Endometrial microvascular endothelial cells (primary cell): Measurements from ENCODE around the gene TFDP3. TPM values are rescaled to one million over a fixed set of nuclear protein-coding genes. Genes with fewer than 3 reads are reported as not detected.

Experiments used
- in situ Hi-C: cut with HindIII; loops from 2 replicates; pipeline ENCODE4 v1.10.0; 2017; ENCODE audit warnings: low sequenced_read_pairs, low pct_unique_long_range_greater_than_20kb; ENCODE audit errors: inconsistent ontology term
- total RNA-seq: library from RNA; depleted of rRNA; stranded (reverse); fragments of >200 nt; gene quantifications from one replicate; pipeline ENCODE4 v1.2.3, GENCODE V29; 2015; ENCODE audit errors: inconsistent ontology term

The TFDP3 gene
- total RNA-seq, 1 donor from 2014 or later, result not detected

DNA sequence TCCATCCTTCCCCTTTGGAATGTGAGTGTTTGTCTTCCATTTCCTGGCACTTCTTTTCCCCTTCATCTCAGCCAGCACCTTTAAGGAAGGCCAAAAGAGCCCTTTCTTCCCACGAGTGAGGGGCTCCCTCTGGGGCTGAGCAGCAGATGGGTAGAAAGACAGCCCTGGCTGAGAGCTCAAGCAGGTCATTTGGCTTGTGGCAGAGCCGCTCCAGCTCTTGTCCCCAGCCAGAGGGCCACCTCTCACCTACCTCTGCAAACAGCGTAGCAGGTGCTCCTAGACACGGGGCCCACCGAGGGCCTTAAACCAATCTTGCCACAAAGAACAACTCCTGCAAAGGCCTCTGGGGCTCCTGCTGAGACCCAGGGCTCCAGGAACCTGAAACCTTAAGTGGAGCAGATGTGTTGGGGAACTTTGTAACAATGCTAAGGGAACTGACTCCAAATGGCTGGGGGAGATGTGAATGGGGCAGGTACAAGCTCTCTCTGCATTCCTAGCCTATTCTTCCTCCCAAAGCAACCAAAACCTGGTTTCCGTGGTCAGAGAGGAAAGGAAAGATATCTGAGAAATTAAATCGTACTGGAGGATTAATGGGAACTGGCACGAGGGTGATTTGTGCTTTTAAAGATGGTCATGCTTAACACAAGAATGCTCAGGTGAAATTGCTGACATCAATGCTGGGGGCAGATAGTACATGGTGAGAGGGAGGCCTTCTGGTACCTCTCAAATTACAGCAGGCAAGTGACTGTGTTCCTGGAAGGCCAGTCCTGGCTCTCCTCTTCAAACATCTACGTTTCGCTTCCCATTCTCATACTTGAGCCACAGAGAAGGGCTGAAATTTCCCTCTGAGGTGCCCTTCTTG is 27.0 kb downstream of the TFDP3 start:
- in situ Hi-C loops, result no loop called here

DNA sequence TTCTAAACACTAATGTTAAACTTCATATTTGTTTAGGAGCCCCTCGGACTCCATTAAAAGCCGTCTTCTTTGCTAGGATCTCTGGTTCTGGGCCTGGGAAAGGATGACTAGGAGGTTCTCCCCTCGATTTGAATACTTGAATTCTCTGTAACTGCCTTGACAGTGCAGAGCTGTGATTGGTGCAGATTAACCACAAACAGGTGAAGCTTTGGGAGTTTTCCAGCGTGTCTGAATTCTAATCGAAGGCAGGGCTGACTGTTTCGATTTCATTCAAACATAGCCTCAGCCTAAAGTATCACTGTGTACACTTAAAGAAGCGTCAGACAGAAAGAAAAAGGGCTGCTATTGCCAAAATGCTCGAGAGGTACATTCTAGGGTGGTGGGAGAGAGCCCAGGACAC is 29.0 kb downstream of the TFDP3 start:
- in situ Hi-C loops, result no loop called here

DNA sequence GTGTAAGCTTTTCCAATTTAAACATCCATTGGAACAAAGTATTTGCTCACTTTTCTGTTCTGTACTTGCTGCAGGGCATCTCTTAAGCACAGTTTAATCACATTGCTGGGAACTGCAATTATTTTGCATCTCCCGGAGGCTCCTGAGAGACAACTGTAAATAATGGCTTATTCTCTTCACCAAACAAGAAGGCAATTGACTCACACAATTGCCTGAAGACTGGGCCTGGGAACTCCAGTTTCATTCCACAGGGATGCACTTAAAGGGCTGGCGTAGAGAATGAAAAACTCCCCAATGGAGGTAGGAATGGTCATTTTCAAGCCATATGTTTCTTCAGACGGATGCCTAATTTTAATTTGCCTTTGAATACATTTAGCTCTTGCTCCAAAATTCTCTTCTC is 29.5 kb downstream of the TFDP3 start:
- in situ Hi-C loops, result no loop called here

DNA sequence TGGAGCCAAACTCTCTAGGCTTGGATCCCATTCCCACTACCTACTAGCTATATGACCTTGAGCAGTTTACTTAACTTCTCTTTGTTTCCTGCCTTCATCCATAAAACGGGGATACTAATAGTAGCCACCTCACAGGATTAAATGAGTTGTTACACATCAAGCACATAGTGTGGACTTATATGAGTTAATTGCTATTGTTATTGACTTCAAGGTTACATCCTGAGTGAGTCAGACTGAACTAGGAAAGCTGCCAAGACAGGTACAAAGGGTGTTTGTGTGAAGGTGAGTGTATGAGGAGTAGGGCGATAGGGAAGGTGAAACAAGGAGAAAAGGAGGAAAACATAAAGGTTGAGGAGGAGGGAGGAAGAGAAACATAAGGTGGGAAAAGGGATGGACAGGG is 32.2 kb downstream of the TFDP3 start:
- in situ Hi-C loops, result no loop called here

DNA sequence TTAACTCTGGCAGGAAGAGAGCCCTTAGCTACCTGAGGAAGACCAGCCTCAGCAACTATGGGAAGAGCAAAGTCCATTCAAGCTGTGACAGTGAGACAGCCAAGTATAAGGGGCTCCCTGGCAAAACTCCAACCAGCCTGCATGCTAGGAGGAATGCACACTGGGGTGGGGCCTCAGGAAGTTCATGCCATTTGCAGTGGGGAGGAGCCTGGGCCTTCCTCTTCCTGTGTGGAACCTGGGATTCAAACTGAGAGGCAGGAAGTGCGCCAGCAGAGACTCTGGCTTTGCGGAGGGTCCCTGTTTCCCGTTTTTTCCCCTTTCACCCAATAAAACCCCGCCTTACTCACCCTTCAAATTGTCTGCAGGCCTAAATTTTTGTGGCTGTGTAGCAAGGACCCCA is 33.0 kb downstream of the TFDP3 start:
- in situ Hi-C loops, result no loop called here

DNA sequence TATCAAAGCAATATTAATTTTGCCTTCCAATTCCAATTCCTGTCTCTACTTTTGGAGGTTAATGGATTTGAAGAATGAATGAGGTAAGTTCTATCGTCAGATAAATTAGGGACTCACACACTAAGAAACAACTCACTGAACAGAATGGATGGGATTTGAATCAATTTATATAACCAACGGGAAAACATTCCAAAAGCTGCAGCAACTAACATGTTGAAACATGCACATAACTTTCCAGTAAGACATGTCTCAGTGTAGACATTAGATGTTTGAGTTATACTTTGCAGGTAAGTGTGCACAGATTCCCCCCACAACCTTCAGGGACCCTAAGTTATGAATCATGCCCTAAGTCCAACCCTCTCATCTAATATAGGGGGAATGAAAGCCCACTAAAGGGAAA is 34.3 kb downstream of the TFDP3 start:
- in situ Hi-C loops, result no loop called here

DNA sequence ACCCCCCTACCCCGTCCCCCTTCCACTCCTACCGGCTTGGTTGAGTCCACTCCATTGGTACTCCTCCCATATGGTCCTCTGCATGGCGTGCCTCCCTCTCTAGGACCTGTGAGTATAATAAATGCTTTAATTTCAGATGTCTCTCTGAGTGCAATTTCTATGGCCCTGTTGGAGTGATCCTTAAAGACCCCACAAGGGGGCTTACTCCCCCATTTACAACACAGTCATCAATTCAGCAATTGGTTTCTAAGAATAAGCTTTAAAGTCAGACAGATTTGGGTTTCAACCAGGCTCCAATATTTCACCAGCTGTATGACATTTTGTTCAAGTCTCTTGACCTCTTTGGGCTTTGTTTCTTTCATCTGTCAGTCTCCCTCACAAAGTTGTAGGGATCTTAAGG is 38.7 kb downstream of the TFDP3 start:
- in situ Hi-C loops, result no loop called here

DNA sequence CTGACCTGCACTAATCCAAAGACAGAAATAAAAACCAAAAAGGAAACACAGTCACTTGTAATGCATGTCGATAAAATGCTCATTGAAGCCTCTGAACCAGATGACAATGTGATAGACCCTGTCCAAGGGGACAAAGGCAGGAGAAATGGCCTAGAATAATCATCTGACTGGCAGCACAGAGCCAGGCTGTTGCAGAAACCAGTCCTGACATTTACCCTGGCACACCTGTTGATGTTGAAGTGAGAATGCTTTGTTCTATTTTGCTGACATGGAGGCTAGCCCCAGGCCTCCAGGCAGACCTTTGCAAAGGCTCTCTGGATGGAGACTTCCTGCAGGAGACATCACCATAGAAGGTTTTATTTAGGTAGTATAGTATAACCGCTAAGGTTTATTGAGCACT is 41.0 kb downstream of the TFDP3 start:
- in situ Hi-C loops, result no loop called here

DNA sequence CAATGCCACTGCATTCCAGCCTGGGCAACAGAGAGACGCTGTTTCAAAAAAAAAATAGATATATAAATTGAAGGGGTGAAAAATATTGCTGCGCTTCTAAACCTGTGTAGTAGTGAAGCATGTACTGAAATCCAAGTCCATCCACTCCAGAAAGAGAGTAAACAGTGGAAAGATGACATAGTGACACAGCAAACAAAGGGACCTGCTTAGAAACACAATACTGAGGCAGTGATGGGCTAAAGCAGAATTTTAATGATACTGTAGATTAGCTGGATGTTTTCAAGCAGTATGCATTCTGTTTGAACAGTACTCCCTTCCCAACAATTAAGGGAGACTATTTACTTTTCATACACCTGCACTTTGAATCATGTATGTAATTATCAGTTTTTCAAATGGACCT is 42.5 kb downstream of the TFDP3 start:
- in situ Hi-C loops, result no loop called here

DNA sequence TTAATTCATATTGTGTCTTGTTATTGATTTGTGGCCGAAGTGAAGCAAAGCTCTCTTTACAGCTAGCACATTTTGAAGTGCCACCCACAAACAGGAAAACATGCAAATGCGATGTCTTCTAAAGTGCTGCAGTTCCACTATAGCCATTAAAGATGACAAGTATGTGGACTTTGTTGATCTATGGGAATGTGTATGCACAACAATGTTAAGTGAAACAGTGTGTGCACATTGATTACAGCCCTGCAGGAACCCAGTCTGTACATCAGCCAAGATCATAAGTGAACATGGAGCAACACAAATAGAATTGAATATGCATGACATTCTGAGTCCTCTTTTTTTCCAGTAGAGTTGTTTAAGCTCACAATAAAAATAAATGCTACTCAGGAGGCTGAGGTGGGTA is 43.0 kb downstream of the TFDP3 start:
- in situ Hi-C loops, result no loop called here

DNA sequence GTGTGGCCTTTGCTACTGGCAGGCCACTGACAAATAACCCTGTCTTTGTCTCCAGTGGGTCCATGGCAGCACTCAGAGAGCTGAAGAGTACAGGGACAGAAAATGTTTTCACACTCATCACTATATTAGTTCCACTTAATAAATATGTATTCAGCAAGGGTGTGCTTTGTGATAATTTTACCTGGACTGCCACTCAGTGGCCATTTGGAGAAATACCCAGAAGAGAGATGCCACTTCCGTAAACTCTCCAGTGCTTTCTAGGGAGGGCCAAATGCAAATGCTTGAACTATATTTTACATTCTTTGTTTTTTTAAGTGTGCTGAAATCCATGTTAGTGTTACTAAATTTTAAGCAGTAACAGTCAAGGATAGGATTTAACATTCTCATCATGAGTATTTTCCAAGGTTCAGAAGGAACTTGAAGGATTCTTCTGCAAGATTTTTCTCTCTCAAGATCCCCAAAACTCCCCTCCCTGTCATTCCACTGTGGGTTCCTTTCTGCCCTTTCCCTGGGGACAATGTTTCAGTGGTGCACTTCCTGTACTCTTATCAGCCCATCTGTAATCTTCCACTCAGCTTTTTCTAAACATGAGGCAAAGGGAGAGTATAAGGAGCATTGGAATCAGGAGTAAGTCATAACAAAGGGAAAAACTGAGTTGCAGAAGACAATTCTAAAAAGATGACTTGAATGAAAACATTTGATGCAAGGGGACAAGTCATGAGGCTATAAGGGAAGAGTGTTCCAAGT is 46.0 kb downstream of the TFDP3 start:
- in situ Hi-C loops, result no loop called here

Other genes starting within 250 kb of the TFDP3 start
- not detected for gene USP26, start 121.2 kb downstream of the TFDP3 start, total RNA-seq
- under 0.01 TPM for gene GPC4, start 197.1 kb upstream of the TFDP3 start, total RNA-seq